GM12801 (cell line): Measurements from ENCODE around the gene SLC7A8.

Experiments used
- CTCF ChIP-seq: IDR thresholded peaks from one replicate; pipeline ENCODE4 v1.5.1; 2011; ENCODE audit warnings: control low read depth; ENCODE audit not compliant: insufficient read length; ENCODE audit errors: extremely low read depth

SLC7A8 gene

GRCh38 chr14:23112359-23113178 lies 70.9 kb downstream of the SLC7A8 start:
- TF ChIP-seq CTCF, result no peak

- no peak for TF ChIP-seq CTCF
Observed at GRCh38 chr14:23110579-23111365, 72.7 kb downstream of the SLC7A8 start.

- no peak for TF ChIP-seq CTCF
Observed at GRCh38 chr14:23109769-23110168, 73.7 kb downstream of the SLC7A8 start.

- no peak for TF ChIP-seq CTCF
Observed at GRCh38 chr14:23106747-23107045, 76.8 kb downstream of the SLC7A8 start.

- TF ChIP-seq CTCF, result no peak
Observed at GRCh38 chr14:23105348-23105824, 78.1 kb downstream of the SLC7A8 start.

- no peak for TF ChIP-seq CTCF
Observed at GRCh38 chr14:23104591-23105347, 78.7 kb downstream of the SLC7A8 start, which contains the start of gene CIROP. Gene CIROP, minus strand, starts transcription at chr14:23104989. Its CDS starts 69 bp downstream, at chr14:23104920.

- no peak for TF ChIP-seq CTCF
Observed at GRCh38 chr14:23104070-23104590, 79.3 kb downstream of the SLC7A8 start.
